K562 (cell line): ENCODE measurements around the gene PRC1. TPM values are rescaled to one million over a fixed set of nuclear protein-coding genes. Genes with fewer than 3 reads are reported as not detected.

Source experiments
- CEBPG ChIP-seq, 3 experiments: fragments of 200-800 bp in 1 of 3; sonication (Bioruptor generic) in 1 of 3; sonication (generic) in 1 of 3; formaldehyde crosslinking in 1 of 3; IDR thresholded peaks in 2 of 3; conservative IDR thresholded peaks in 1 of 3; 2 replicates each; pipeline versions ENCODE4 v1.6.1 to v1.8.0; 2016 to 2022; ENCODE audit warnings: missing compliant biosample characterization in 2 of 3, missing genetic modification characterization in 2 of 3, mild to moderate bottlenecking in 1 of 3, missing genetic modification reagents in 1 of 3
- CREB3 ChIP-seq: fragments of 450-650 bp; conservative IDR thresholded peaks from 2 replicates; pipeline ENCODE4 v1.6.1; 2016; ENCODE audit warnings: missing genetic modification characterization, low read depth, mild to moderate bottlenecking, missing compliant biosample characterization, moderate library complexity
- ERF ChIP-seq: fragments of 450-650 bp; formaldehyde crosslinking; IDR thresholded peaks from 2 replicates; pipeline ENCODE4 v1.4.0; 2020; ENCODE audit warnings: mild to moderate bottlenecking, mixed read lengths
- FOXP4 ChIP-seq: sonication (generic); formaldehyde crosslinking; IDR thresholded peaks from 2 replicates; pipeline ENCODE4 v1.8.0; 2022; ENCODE audit warnings: mild to moderate bottlenecking, missing genetic modification reagents, borderline replicate concordance
- HDAC1 ChIP-seq, 2 experiments: fragments of 450-650 bp; IDR thresholded peaks; 2 replicates each; pipeline ENCODE4 v1.6.1; 2016 to 2017; ENCODE audit warnings: inconsistent platforms in 1 of 2, mild to moderate bottlenecking in 1 of 2, moderate library complexity in 1 of 2
- HES1 ChIP-seq: fragments of 450-650 bp; IDR thresholded peaks from 2 replicates; pipeline ENCODE4 v1.6.1; 2016; ENCODE audit warnings: low read depth, mild to moderate bottlenecking, moderate library complexity
- KDM5B ChIP-seq: fragments of 200-600 bp; sonication (generic); IDR thresholded peaks from 2 replicates; pipeline ENCODE4 v1.6.1; 2012; ENCODE audit warnings: low read depth, mild to moderate bottlenecking, moderate library complexity, low read length, control low read depth, inconsistent platforms; ENCODE audit not compliant: insufficient replicate concordance
- L3MBTL2 ChIP-seq: fragments of 450-650 bp; IDR thresholded peaks from 2 replicates; pipeline ENCODE4 v1.6.1; 2016; ENCODE audit warnings: mild to moderate bottlenecking, moderate library complexity
- MAFK ChIP-seq: IDR thresholded peaks from 2 replicates; pipeline ENCODE4 v1.6.1; 2011; ENCODE audit warnings: low read length, improper control_type of control experiment
- MAZ ChIP-seq, 2 experiments: fragments of 450-650 bp in 1 of 2; sonication (generic) in 1 of 2; formaldehyde crosslinking; IDR thresholded peaks in 1 of 2; conservative IDR thresholded peaks in 1 of 2; 2 replicates each; pipeline versions ENCODE4 v1.4.0 to v1.5.0; 2020; ENCODE audit warnings: mild to moderate bottlenecking in 1 of 2, missing genetic modification reagents in 1 of 2
- MCM7 ChIP-seq, 2 experiments: fragments of 450-650 bp; IDR thresholded peaks; 2 replicates each; pipeline ENCODE4 v1.6.1; 2016 to 2018
- MYC ChIP-seq, 2 experiments: fragments of 250-450 bp in 1 of 2; sonication (Bioruptor Pico) in 1 of 2; IDR thresholded peaks; 2 replicates each; pipeline versions ENCODE4 v1.5.1 to v1.6.1; 2012 to 2021; ENCODE audit warnings: low read depth in 2 of 2, borderline replicate concordance in 1 of 2, improper control_type of control experiment in 1 of 2, low read length in 1 of 2, mild to moderate bottlenecking in 1 of 2, moderate library complexity in 1 of 2
- MYNN ChIP-seq, 2 experiments: sonication (generic); formaldehyde crosslinking in 1 of 2; IDR thresholded peaks; 2 replicates each; pipeline versions ENCODE4 v1.5.0 to v1.6.1; 2016 to 2020; ENCODE audit warnings: antibody characterized with exemption in 1 of 2, missing genetic modification reagents in 1 of 2
- RCOR1 ChIP-seq, 2 experiments: IDR thresholded peaks; 2 replicates each; pipeline ENCODE4 v1.6.1; 2012; ENCODE audit warnings: low read depth in 2 of 2, low read length in 2 of 2, borderline replicate concordance in 1 of 2, improper control_type of control experiment in 1 of 2
- TEAD1 ChIP-seq, 2 experiments: fragments of 450-650 bp in 1 of 2; sonication (generic) in 1 of 2; formaldehyde crosslinking; IDR thresholded peaks; 2 replicates each; pipeline versions ENCODE4 v1.4.0 to v1.8.0; 2020 to 2022; ENCODE audit warnings: mild to moderate bottlenecking in 2 of 2, missing genetic modification reagents in 1 of 2
- YY1 ChIP-seq, 3 experiments: IDR thresholded peaks; 2 replicates each; pipeline ENCODE4 v1.6.1; 2011; ENCODE audit warnings: low read length in 2 of 3, mild to moderate bottlenecking in 2 of 3, moderate library complexity in 2 of 3, borderline replicate concordance in 1 of 3, control low read depth in 1 of 3, low read depth in 1 of 3; ENCODE audit not compliant: insufficient read depth in 3 of 3, insufficient replicate concordance in 2 of 3, control insufficient read depth in 1 of 3, insufficient read length in 1 of 3; ENCODE audit errors: extremely low read depth in 1 of 3
- ZNF324 ChIP-seq: fragments of 250-450 bp; sonication (Bioruptor Pico); IDR thresholded peaks from 2 replicates; pipeline ENCODE4 v1.4.0; 2020; ENCODE audit warnings: mild to moderate bottlenecking
- ZNF445 ChIP-seq: fragments of 250-450 bp; sonication (Bioruptor Pico); IDR thresholded peaks from 2 replicates; pipeline ENCODE4 v1.4.0; 2020; ENCODE audit warnings: low read depth, mild to moderate bottlenecking, moderate library complexity
- polyA plus RNA-seq, 8 experiments: library from polyadenylated mRNA; depleted of rRNA in 4 of 8; stranded (reverse) in 5 of 8; unstranded in 3 of 8; fragments of >200 nt; fragmentation: Nextera tagmentation in 2 of 8; fragmentation: Illumina TruSeq in 1 of 8; extraction: Ambion mirVana in 2 of 8; extraction: Trizol in 1 of 8; gene quantifications; 2 replicates each; pipeline versions ENCODE4 v1.2.1 to v1.2.3, GENCODE V29; 2011 to 2014; ENCODE audit warnings: inconsistent platforms in 1 of 8, missing spikeins in 1 of 8
- total RNA-seq, 7 experiments: library from RNA; depleted of rRNA in 6 of 7; stranded (reverse); fragments of >200 nt in 6 of 7; fragmentation: Illumina TruSeq in 2 of 7; extraction: Trizol in 2 of 7; gene quantifications; 2 replicates each; pipeline versions ENCODE4 v1.2.1 to v1.2.3, GENCODE V29; 2011 to 2021; ENCODE audit warnings: low replicate concordance in 1 of 7

Gene PRC1
- total and polyA plus RNA-seq, 9 of the 15 experiments (the other 6 are each of a cell fraction or from before 2014, with no cell fraction given) = 156 to 391 (median 240) TPM

GRCh38 chr15:90954712-90955623 is 39.4 kb downstream of the PRC1 start, which contains the start of gene RCCD1 (continued):
- TF ChIP-seq MAZ (CRISPR knock-in tag; conservative IDR thresholded peaks at IDR 0.05 in 1 of 2, IDR thresholded peaks at IDR 0.05 in 1 of 2) (peak; percentile 88 to 89), KDM5B (peak; percentile 94), TEAD1 (CRISPR knock-in tag; IDR thresholded peaks at IDR 0.05) (peak in 1 of 2 experiments; percentile 65; a peak in 1 of 4 replicates), ERF (CRISPR knock-in tag) (peak; percentile 81; the same call in 1 of the 2 replicates), RCOR1 (IDR thresholded peaks at IDR 0.05; ENCODE audit: borderline replicate concordance in 1 of 2, low read depth in 2 of 2, low read length in 2 of 2) (peak; percentile 52 to 66; a peak in 2 of 4 replicates), ZNF445 (CRISPR knock-in tag) (no peak), YY1 (IDR thresholded peaks at IDR 0.05; ENCODE audit: borderline replicate concordance in 1 of 3, control insufficient read depth in 1 of 3, extremely low read depth in 1 of 3, insufficient read depth in 3 of 3, insufficient read length in 1 of 3, insufficient replicate concordance in 2 of 3, low read depth in 1 of 3, low read length in 2 of 3) (peak in 1 of 3 experiments; percentile 79), MCM7 (IDR thresholded peaks at IDR 0.05) (no peak), ZNF324 (CRISPR knock-in tag) (no peak), CREB3 (tag) (0 out of 2 replicates have a peak, but pooled peaks have one; percentile 17), MYNN (IDR thresholded peaks at IDR 0.05) (peak; percentile 26; the same call in 1 of the 2 replicates), MYNN (CRISPR knock-in tag; IDR thresholded peaks at IDR 0.05) (no peak), FOXP4 (CRISPR knock-in tag) (0 out of 2 replicates have a peak, but pooled peaks have one; percentile 9), HDAC1 (IDR thresholded peaks at IDR 0.05) (peak in 1 of 2 experiments; percentile 86; a peak in 2 of 4 replicates), MAFK (peak; percentile 1; the same call in 1 of the 2 replicates), L3MBTL2 (peak; percentile 95), MYC (IDR thresholded peaks at IDR 0.05; ENCODE audit: low read depth, low read length) (peak; percentile 93), MYC (CRISPR knock-in tag; IDR thresholded peaks at IDR 0.05; ENCODE audit: borderline replicate concordance, low read depth) (peak; percentile 96), CEBPG (CRISPR knock-in tag; IDR thresholded peaks at IDR 0.05) (0 out of 2 replicates have a peak, but pooled peaks have one; percentile 17), CEBPG (tag; conservative IDR thresholded peaks at IDR 0.05 in 1 of 2, IDR thresholded peaks at IDR 0.05 in 1 of 2) (no peak), HES1 (peak; percentile 91)
